NCI-H510A treated with DMSO at 0.1 percent for 48 hours (cell line): ENCODE results near the gene CRACR2A.

Source experiments
- DNase-seq: peaks from one replicate; lab custom pipeline; 2025; lab: John Stamatoyannopoulos, UW

The CRACR2A gene

GRCh38 chr12:3752741-3753486 lies at the start of gene CRACR2A:
Gene CRACR2A (minus strand): TSS chr12:3753109. CDS start chr12:3696999, 56,110 bp downstream.
- peak; percentile 29 for DNase-seq

GRCh38 chr12:3797531-3798048 lies 44.7 kb upstream of the CRACR2A start:
- DNase-seq = no peak

DNA sequence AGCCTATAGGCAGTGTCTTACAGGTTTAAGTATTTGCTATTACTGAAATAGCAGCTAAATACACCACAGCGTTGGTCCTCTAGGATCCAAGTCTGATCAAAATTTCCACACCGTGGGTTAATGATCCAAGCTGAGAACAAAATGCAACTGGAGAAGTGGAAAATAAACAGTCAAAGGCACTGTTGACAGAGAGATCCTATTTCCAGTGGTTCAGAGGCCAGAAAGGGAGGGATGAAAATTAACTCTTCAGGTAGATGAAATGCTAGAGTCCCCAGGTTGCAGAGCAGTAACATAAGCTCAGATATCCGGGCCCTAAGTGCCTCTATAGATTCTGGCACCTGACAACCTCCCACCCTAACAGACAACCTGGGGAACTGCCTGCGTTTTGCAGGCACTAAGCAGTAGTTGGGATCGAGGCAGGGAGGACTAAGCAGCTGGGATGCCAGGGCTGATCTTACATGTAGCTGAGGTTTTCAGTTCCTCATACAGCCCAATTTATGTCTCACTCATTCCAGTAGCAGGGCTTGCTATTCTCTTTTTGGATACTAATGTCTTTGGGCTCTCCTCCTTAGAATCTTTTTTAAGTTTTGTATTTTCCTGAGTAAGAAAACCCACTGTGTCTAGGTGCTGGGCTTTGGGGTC lies 42.7 kb upstream of the CRACR2A start:
- peak; percentile 98 for DNase-seq

- peak; percentile 83 for DNase-seq
These were observed 42.2 kb upstream of the CRACR2A start for GRCh38 chr12:3795066-3795465.

DNA sequence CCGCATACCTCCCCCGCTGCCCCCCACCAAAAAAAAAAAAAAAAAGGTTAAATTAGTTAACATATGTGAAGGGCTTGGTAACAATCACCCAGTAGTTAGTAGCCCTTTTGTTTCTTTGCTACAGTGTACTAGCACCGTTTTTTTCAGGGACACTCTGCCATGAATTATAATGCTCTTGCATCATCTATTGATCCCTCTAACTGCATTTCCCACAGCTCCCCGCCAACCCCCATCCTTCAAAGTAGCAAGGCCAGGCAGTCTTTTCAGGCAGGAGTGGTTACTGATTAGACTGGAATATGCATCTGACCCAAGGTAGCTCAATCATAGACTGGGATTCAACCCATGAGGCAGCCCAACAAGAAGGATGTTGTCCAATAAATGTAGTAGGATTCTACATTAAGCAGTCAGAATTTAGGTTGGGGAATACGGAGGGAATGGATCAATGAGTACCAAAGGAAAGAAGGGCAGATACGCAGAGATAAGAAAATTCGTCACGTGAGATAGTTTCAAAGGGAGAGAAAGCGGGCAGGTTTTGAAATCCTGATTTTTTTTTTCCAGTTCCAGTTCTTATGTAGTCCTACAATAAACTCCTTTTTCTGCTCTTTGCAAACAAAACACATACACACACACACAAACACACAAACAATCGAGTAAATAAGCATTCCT lies 39.8 kb upstream of the CRACR2A start:
- no peak for DNase-seq

GRCh38 chr12:3791256-3791874 lies 38.5 kb upstream of the CRACR2A start:
- DNase-seq = no peak

DNA sequence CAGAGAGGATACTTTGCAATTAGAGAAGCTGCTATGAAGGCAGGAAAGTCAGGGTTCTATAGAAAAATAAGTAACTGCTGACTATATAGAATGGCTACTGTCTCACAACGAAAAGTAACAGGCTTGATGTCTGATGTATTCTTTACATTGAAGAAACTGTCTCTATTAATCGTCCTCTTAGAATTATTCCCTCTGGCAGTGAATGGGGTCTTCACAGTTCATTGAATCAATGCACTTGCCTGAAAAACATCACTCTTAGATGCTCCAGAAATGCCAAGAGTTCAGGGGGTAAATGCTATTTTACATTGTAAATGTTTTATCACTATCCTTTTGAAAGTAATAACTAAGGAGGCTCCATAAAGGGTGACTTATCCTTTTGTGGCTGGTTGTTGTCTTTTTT lies 37.7 kb upstream of the CRACR2A start:
- no peak for DNase-seq

- DNase-seq = no peak
These were observed 36.9 kb upstream of the CRACR2A start for GRCh38 chr12:3789838-3790237.

- peak; percentile 84 for DNase-seq
These were observed 24.4 kb upstream of the CRACR2A start for GRCh38 chr12:3777206-3777809.

- no peak for DNase-seq
These were observed 22.6 kb upstream of the CRACR2A start for GRCh38 chr12:3775385-3776035.

DNA sequence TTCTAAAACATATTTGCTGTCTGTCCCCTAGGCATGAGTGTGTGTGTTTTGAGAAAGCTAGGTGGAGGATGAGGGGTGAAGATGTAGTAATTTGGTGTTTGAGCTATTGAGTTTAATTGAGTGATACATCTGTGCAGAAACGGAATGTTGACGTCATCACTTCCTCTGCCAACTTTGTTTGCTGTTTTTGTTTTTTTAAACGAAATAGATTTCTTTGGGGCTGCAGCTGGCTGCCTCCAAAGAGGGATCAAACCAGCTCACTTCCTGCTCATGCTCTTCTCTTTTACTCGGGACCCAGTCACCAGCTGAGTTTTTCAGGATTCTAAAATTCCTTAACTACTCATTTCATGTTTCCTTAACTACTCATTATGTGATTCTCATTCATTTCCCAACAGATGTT lies 19.5 kb upstream of the CRACR2A start:
- no peak for DNase-seq

DNA sequence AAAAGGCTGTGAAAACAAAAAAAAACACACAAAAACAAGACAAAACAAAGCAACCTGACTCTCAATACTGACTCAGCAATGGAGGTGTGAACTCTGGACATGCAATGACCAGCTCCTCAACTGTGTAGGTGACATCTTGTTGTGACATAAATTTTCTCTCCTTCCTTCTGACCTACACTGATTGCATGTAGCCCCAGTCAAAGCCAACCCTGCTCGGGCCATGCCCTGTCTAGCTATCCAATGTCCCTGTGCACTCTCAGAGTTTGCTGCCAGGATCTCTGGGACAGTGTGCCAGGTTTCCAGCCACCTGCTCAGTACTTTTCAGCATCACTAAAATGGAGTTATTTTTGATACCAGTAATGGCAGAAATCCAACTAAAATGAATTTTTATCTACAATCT lies 18.9 kb upstream of the CRACR2A start:
- no peak for DNase-seq

DNA sequence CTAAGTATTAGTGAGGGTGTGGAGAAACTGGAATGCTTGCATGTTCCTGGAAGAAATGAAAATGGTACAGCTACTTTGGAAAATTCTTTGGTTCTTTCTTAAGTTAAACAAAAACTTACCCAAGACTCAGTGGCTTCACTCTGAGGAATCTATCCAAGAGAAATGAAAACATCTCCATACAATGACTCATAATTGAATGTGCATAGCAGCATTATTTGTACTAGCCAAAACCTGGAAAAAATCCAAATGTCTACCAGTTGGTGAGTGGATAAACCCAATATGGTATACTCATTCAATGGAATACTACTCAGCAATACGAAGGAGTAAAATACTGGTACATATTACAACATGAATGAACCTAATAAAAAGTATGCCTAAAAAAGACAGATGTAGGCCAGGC lies 18.0 kb upstream of the CRACR2A start:
- DNase-seq = no peak

DNA sequence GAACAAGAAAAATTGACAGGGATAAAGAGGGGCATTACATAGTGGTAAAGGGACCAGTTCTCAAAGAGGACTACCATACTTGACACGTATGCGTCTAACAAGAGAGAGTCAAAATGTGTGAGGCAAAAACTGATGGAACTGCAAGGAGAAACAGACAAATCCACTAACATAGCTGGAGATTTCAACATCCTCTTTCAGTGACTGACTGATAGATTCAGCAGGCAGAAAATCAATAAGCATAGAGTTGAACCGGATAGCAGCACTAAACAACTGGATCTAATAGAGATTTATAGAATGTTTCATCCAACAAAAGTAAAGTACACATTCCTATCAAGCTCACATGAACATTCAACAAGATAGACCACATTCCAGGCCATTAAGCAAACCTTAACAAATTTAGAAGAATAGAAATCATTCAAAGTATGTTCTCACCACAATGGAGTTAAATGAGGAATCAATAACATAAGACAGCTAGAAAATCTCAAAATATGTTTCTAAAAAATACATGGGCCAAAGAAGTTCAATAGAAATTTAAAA lies 16.1 kb upstream of the CRACR2A start:
- no peak for DNase-seq

GRCh38 chr12:3761116-3761735 lies 8.3 kb upstream of the CRACR2A start:
- DNase-seq = no peak

GRCh38 chr12:3759878-3760277 lies 7.0 kb upstream of the CRACR2A start:
- DNase-seq = no peak

DNA sequence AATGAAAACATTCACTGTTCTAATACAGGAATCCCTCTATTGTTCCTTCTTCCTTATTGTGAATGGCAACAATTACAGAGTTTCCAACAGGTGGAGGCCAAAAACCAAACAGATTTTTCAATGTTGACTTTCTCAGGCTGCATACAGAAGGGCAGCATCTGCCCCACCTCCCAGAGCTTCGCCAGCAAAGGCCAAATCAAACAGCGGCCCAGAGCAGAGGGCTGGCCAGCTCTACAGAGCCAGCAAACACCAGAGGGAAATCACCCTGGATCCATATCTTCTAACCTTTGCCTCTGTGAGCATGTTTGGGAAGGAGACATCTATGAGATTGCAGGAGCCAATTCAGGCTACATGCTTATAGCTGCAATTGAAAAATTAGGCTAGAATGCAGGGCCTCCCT lies 4.4 kb upstream of the CRACR2A start:
- no peak for DNase-seq

DNA sequence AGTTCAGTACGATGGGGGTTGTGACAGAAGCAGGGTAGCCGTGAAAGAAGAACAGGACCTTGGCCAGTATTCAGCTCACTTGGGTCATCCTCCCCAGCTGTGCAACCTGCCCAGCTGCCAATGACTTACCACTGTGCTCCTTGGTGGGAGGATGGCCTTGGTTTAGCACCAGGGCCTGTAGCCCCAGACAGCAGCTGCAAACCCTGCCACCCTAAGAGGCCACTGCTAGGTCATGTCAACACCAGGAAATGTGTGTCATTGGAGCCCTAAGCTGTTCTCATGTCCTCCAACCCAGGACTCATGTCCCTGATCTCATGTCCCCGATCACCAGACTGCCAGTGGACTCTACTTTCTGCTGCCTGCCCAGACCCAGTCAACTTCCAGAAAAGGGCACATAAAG lies 3.0 kb upstream of the CRACR2A start:
- DNase-seq = no peak

DNA sequence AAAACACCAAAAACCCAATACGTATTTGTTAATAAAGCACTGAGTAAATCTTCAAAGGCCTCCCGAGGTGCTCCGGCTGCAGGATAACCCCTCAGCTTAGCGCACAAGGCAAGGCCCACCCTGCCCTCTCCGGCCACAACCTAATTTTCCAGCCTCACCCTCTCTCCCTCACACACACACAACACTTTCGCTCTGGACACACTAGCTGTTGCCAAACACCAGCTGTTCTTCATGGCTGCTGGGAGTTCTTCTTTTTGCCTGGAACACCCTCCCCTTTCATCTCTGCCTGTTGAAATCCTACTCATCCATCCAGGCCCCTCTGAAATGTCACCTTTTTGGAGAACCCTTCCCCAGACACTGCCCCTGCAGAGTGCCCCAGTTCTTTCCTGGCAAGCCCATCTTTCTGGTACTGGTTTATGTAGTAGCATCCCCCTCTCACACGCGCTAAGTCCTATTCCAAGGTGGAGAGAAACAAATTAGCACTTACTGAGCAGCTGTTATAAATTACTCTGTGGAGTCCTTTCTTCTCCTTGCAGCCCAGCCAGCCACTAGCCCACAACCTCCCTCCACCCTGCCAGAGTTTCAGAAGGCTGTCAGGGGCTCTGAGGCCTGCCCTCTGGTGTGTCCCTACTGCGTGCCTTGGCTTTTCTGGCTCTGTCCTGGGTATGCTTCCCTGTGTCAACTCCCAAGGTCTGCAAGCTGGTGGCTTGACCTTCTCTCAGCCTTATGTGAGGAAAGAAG lies 805 bp upstream of the CRACR2A start:
- DNase-seq = no peak

DNA sequence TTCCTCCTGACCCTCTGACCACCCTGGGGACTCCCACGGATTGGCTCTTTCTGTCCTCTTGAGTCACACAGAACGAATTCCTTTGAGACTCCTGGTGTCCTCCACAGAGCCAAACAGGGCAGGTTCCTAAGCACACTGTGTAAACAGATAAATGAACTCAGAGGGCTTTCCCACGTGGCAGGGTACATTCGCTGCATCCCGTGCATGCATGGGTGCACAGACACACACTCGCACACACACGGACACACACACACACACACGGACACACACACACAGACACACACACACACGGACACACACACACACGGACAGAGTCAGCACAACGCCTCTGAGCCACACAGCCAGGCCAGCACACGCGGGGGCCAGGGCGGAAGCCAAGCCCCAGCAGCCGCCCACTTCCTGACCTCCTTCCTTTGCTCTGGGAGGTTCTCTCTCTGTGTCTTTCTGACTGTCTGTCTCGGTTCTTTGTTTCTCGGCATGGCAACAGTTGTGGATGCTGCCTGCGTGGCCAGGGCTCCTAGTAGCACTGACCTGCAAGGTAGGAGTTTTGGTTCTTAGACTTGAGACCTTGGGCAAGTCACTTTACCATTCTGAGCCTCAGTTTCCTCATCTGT lies 706 bp downstream of the CRACR2A start:
- DNase-seq = no peak
